MM.1S (cell line): ENCODE measurements around the gene ANK2.

Source experiments
- DNase-seq: peaks from one replicate; pipeline ENCODE4 v3.0.0-alpha.2; 2015
- H2AFZ ChIP-seq: fragments of 300-600 bp; sonication (generic); 2 replicates; pipeline ENCODE4 v1.6.0; 2016; ENCODE audit warnings: antibody characterized with exemption, low read length
- H3F3A ChIP-seq: fragments of 300-600 bp; sonication (generic); 2 replicates; pipeline ENCODE4 v1.6.1; 2016; ENCODE audit warnings: mild to moderate bottlenecking, antibody characterized with exemption, low read length, moderate library complexity, mixed read lengths; ENCODE audit not compliant: insufficient read depth
- H3K27ac ChIP-seq: fragments of 300-600 bp; sonication (generic); 2 replicates; pipeline ENCODE4 v1.5.1; 2016; ENCODE audit warnings: mild to moderate bottlenecking, low read length
- H3K27me3 ChIP-seq: fragments of 300-600 bp; sonication (generic); replicated peaks from 2 replicates; pipeline ENCODE4 v1.6.0; 2016; ENCODE audit warnings: low read length; ENCODE audit not compliant: insufficient read depth
- H3K36me3 ChIP-seq: fragments of 300-600 bp; sonication (generic); replicated peaks from 2 replicates; pipeline ENCODE4 v1.6.1; 2016; ENCODE audit warnings: mild to moderate bottlenecking, low read length, mixed read lengths; ENCODE audit not compliant: insufficient read depth
- H3K4me1 ChIP-seq: fragments of 300-600 bp; sonication (generic); 2 replicates; pipeline ENCODE4 v1.6.1; 2016; ENCODE audit warnings: low read length, mixed read lengths
- H3K4me2 ChIP-seq: fragments of 300-600 bp; sonication (generic); 2 replicates; pipeline ENCODE4 v1.6.0; 2016; ENCODE audit warnings: low read depth, low read length
- H3K4me3 ChIP-seq: fragments of 300-600 bp; sonication (generic); 2 replicates; pipeline ENCODE4 v1.5.1; 2016; ENCODE audit warnings: low read length, mixed read lengths
- H3K79me2 ChIP-seq: fragments of 300-600 bp; sonication (generic); 2 replicates; pipeline ENCODE4 v1.6.1; 2016; ENCODE audit warnings: mixed run types, low read length, mixed read lengths
- H3K9ac ChIP-seq: fragments of 300-600 bp; sonication (generic); 2 replicates; pipeline ENCODE4 v1.6.1; 2016; ENCODE audit warnings: low read length, mixed read lengths
- H3K9me2 ChIP-seq: fragments of 300-600 bp; sonication (generic); replicated peaks from 2 replicates; pipeline ENCODE4 v1.6.1; 2016; ENCODE audit warnings: mild to moderate bottlenecking, low read length, mixed read lengths; ENCODE audit not compliant: insufficient read depth
- H3K9me3 ChIP-seq: fragments of 300-600 bp; sonication (generic); replicated peaks from 2 replicates; pipeline ENCODE4 v1.6.1; 2016; ENCODE audit warnings: mild to moderate bottlenecking, low read length, mixed read lengths; ENCODE audit not compliant: insufficient read depth
- H4K20me1 ChIP-seq: fragments of 300-600 bp; sonication (generic); 2 replicates; pipeline ENCODE4 v1.6.1; 2016; ENCODE audit warnings: mild to moderate bottlenecking, low read length, moderate library complexity, mixed read lengths; ENCODE audit not compliant: insufficient read depth
- CTCF ChIP-seq: fragments of 300-600 bp; sonication (generic); IDR thresholded peaks from 2 replicates; pipeline ENCODE4 v1.5.1; 2016; ENCODE audit warnings: antibody characterized with exemption, low read length, mixed read lengths
- EZH2 ChIP-seq: fragments of 300-600 bp; sonication (generic); optimal IDR thresholded peaks from 2 replicates; pipeline ENCODE3; 2017; ENCODE audit warnings: low read depth, mild to moderate bottlenecking, antibody characterized with exemption, low read length, mixed read lengths
- EZH2phosphoT487 ChIP-seq: fragments of 300-600 bp; sonication (generic); IDR thresholded peaks from 2 replicates; pipeline ENCODE4 v1.6.1; 2018; ENCODE audit warnings: antibody characterized with exemption, low read length

ANK2 gene

DNA sequence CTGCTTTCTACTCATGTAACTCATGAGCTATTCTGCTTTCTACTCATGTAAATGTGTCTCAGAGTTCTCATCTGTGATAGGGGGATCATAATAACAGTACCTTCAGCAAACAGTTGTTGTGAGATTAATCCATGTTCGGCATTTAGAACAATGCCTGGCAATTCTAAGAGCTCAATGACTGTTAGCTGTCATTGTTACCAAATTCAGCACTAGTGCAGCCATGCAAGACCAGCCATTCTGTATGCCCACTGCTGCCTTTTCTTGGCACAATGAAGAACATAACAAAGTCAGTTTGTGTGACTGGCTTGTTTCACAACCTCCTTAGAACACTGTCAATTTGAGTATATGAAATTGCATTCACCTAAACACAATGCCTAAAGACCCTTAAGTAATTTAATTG lies 163.2 kb downstream of the ANK2 start:
- Histone ChIP-seq H3K4me1 (no peaks in the 10 kb centered on the region), H3K4me3 (no peak overlapping the region), H3K27ac (no peak overlapping the region; the same call in 1 of the 2 replicates), H2AFZ (no peak overlapping the region), H3F3A (no peaks in the 10 kb centered on the region), H4K20me1 (no peaks in the 10 kb centered on the region), H3K9ac (no peak overlapping the region), H3K9me2 (no peaks in the 10 kb centered on the region), H3K27me3 (no peaks in the 10 kb centered on the region), H3K4me2 (no peak overlapping the region), H3K9me3 (no peaks in the 10 kb centered on the region), H3K36me3 (no peaks in the 10 kb centered on the region), H3K79me2 (no peaks in the 10 kb centered on the region)
- DNase-seq: no peak
- TF ChIP-seq EZH2: no peak
- TF ChIP-seq EZH2phosphoT487: no peak
- no peak for TF ChIP-seq CTCF

DNA sequence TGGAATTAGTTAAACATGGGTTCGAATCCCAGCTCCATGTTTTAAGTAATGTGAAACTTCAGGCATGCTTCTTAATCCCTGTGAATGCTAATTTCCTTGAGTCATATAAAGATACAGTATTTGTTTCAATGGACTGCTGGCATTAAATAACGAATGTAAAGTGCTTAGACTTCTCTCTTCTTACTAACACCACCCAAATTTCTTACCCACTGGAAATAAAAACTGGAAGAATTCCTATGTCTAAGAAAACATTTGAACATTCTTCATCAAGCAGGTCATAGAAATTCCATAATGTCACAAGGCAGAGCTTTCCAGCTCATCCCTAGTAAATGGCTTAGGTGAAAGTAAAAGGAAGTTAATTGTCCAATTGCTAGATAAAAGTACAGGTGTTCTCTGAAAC lies 172.5 kb downstream of the ANK2 start:
- DNase-seq: no peak
- Histone ChIP-seq H3K4me3 (no peak overlapping the region), H3K9me2 (no peaks in the 10 kb centered on the region), H4K20me1 (no peaks in the 10 kb centered on the region), H3K4me2 (no peak overlapping the region), H3K79me2 (no peaks in the 10 kb centered on the region), H3K36me3 (no peaks in the 10 kb centered on the region), H3K4me1 (no peaks in the 10 kb centered on the region), H3K9me3 (no peaks in the 10 kb centered on the region), H3F3A (no peaks in the 10 kb centered on the region), H3K9ac (no peak overlapping the region), H3K27me3 (no peaks in the 10 kb centered on the region), H3K27ac (no peak overlapping the region), H2AFZ (no peak overlapping the region)
- TF ChIP-seq EZH2phosphoT487: no peak
- no peak for TF ChIP-seq EZH2
- TF ChIP-seq CTCF: no peak

DNA sequence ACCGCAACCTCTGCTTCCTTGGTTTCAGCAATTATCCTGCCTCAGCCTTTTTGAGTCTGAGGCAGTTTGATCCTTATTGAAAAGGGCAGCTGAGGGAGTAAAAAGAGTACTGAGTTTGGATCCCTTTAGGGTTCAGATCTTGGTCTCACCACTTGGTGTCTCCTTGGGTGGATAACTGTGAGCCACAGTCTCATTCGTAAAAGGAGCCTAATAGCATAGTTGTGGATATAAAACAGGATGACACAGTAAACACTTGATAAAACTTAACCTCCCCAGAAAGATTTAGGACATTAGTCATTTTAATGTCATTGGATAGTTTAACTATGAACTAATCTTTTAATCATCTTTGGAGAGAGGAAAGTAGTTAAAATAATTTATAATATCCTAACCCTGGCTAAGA lies 173.0 kb downstream of the ANK2 start:
- H3K4me2 ChIP-seq: no peak overlapping the region
- no peak for DNase-seq
- H3K79me2 ChIP-seq: no peaks in the 10 kb centered on the region
- no peak overlapping the region for H3K4me3 ChIP-seq
- H3K27ac ChIP-seq: no peak overlapping the region
- no peaks in the 10 kb centered on the region for H3K27me3 ChIP-seq
- H2AFZ ChIP-seq: no peak overlapping the region
- H3F3A ChIP-seq: no peaks in the 10 kb centered on the region
- H4K20me1 ChIP-seq: no peaks in the 10 kb centered on the region
- no peaks in the 10 kb centered on the region for H3K4me1 ChIP-seq
- TF ChIP-seq CTCF: no peak
- H3K36me3 ChIP-seq: no peaks in the 10 kb centered on the region
- no peak overlapping the region for H3K9ac ChIP-seq
- H3K9me2 ChIP-seq: no peaks in the 10 kb centered on the region
- H3K9me3 ChIP-seq: no peaks in the 10 kb centered on the region

GRCh38 chr4:113223001-113223400 lies 173.5 kb downstream of the ANK2 start:
- no peak overlapping the region for H3K4me3 ChIP-seq
- no peaks in the 10 kb centered on the region for H3K9me2 ChIP-seq
- DNase-seq: no peak
- H3K4me1 ChIP-seq: no peaks in the 10 kb centered on the region
- H3F3A ChIP-seq: no peaks in the 10 kb centered on the region
- no peaks in the 10 kb centered on the region for H3K79me2 ChIP-seq
- H3K9me3 ChIP-seq: no peaks in the 10 kb centered on the region
- H3K27me3 ChIP-seq: no peaks in the 10 kb centered on the region
- TF ChIP-seq EZH2phosphoT487 (no peak), CTCF (no peak), EZH2 (no peak)
- H3K4me2 ChIP-seq: no peak overlapping the region
- H3K9ac ChIP-seq: no peak overlapping the region
- H4K20me1 ChIP-seq: no peaks in the 10 kb centered on the region
- H2AFZ ChIP-seq: no peak overlapping the region
- H3K36me3 ChIP-seq: no peaks in the 10 kb centered on the region
- H3K27ac ChIP-seq: no peak overlapping the region
